Endothelial cell of umbilical vein (primary cell): ENCODE data around the gene AMMECR1. TPM values are rescaled to one million over a fixed set of nuclear protein-coding genes. Genes with fewer than 3 reads are reported as not detected.

Experiments
- BruUV-seq: library from RNA; stranded (reverse); fragments of 400-500 nt; replicated peaks from 2 replicates; lab custom pipeline; 2021; lab: Mats Ljungman, UMichigan
- CTCF ChIA-PET: fragments of 300-600, 350-600 bp; sonication (Branson Sonifier 250); formaldehyde crosslinking; loops from one replicate; lab custom pipeline; 2021; ENCODE audit warnings: antibody characterized with exemption, inconsistent platforms; lab: Charles Lee
- POLR2A ChIA-PET: fragments of 300-600, 350-600 bp; sonication (Branson Sonifier 250); formaldehyde crosslinking; loops from one replicate; lab custom pipeline; 2021; ENCODE audit warnings: antibody characterized with exemption, inconsistent platforms; lab: Charles Lee
- DNase-seq: peaks from one replicate; pipeline ENCODE4 v3.0.0-alpha.2; 2011; ENCODE audit warnings: low read depth, low spot score
- FAIRE-seq: peaks from 2 replicates; lab custom pipeline; 2011; peaks lifted over from hg19 to GRCh38; lab: Jason Lieb, UNC
- H2AFZ ChIP-seq: 2 replicates; pipeline ENCODE4 v1.6.0; 2012; ENCODE audit warnings: low read depth, low read length, control low read depth, inconsistent platforms
- H3K27ac ChIP-seq: 2 replicates; pipeline ENCODE4 v1.5.1; 2011; ENCODE audit warnings: low read depth, mild to moderate bottlenecking, control low read depth, low read length, moderate library complexity; ENCODE audit not compliant: insufficient read depth
- H3K27me3 ChIP-seq, 2 experiments: 2 replicates each; pipeline versions ENCODE4 v1.6.0 to v1.6.1; 2011; ENCODE audit warnings: low read length in 2 of 2, mixed read lengths in 1 of 2; ENCODE audit not compliant: control insufficient read depth in 2 of 2, insufficient read depth in 2 of 2
- H3K36me3 ChIP-seq, 2 experiments: 2 replicates in 1 of 2; 3 replicates in 1 of 2; pipeline ENCODE4 v1.5.1; 2011; ENCODE audit warnings: low read length in 2 of 2, mild to moderate bottlenecking in 1 of 2, moderate library complexity in 1 of 2; ENCODE audit not compliant: control insufficient read depth in 2 of 2, insufficient read depth in 2 of 2; ENCODE audit errors: extremely low read depth in 1 of 2
- H3K4me1 ChIP-seq: 3 replicates; pipeline ENCODE4 v1.5.1; 2011; ENCODE audit warnings: mild to moderate bottlenecking, low read length; ENCODE audit not compliant: control insufficient read depth, insufficient read depth; ENCODE audit errors: extremely low read depth
- H3K4me2 ChIP-seq: 2 replicates; pipeline ENCODE4 v1.6.1; 2011; ENCODE audit warnings: low read length, control low read depth, mixed read lengths; ENCODE audit not compliant: insufficient read depth
- H3K4me3 ChIP-seq, 3 experiments: fragments of 200-600 bp in 1 of 3; sonication (generic), shearing (Covaris generic) in 1 of 3; replicated peaks in 1 of 3; 2 replicates each; pipeline ENCODE4 v1.5.1; 2011 to 2016; ENCODE audit warnings: control low read depth in 3 of 3, low read length in 3 of 3, mild to moderate bottlenecking in 2 of 3, inconsistent platforms in 1 of 3, low read depth in 1 of 3, moderate library complexity in 1 of 3; ENCODE audit not compliant: insufficient read depth in 1 of 3
- H3K79me2 ChIP-seq: 2 replicates; pipeline ENCODE4 v1.6.0; 2012; ENCODE audit warnings: low read length, inconsistent platforms; ENCODE audit not compliant: control insufficient read depth, insufficient read depth
- H3K9ac ChIP-seq: replicated peaks from 2 replicates; pipeline ENCODE3; 2011; ENCODE audit warnings: low read length, control low read depth; ENCODE audit not compliant: insufficient read depth; ENCODE audit errors: extremely low read depth
- H3K9me1 ChIP-seq: replicated peaks from 3 replicates; pipeline ENCODE4 v1.6.0; 2011; ENCODE audit warnings: mild to moderate bottlenecking, low read length; ENCODE audit not compliant: control insufficient read depth, insufficient read depth; ENCODE audit errors: extremely low read depth
- H3K9me3 ChIP-seq: replicated peaks from 2 replicates; pipeline ENCODE4 v1.5.1; 2012; ENCODE audit warnings: low read length, inconsistent platforms; ENCODE audit not compliant: control insufficient read depth, insufficient read depth
- H4K20me1 ChIP-seq: replicated peaks from 2 replicates; pipeline ENCODE3; 2011; ENCODE audit warnings: mild to moderate bottlenecking, low read length; ENCODE audit not compliant: control insufficient read depth, insufficient read depth; ENCODE audit errors: extremely low read depth
- CTCF ChIP-seq, 2 donors: IDR thresholded peaks; 1 replicate in 1 of 2; 2 replicates in 1 of 2; pipeline ENCODE4 v1.5.1; 2011; ENCODE audit warnings: low read length in 2 of 2, mild to moderate bottlenecking in 2 of 2, moderate library complexity in 2 of 2, control low read depth in 1 of 2, inconsistent platforms in 1 of 2, low read depth in 1 of 2; ENCODE audit not compliant: insufficient read depth in 1 of 2; ENCODE audit errors: extremely low read depth in 1 of 2
- EZH2 ChIP-seq: IDR thresholded peaks from 2 replicates; pipeline ENCODE4 v1.6.1; 2012; ENCODE audit warnings: borderline replicate concordance, low read depth, mild to moderate bottlenecking, moderate library complexity, low read length, inconsistent platforms; ENCODE audit not compliant: severe bottlenecking
- FOS ChIP-seq: IDR thresholded peaks from 2 replicates; pipeline ENCODE4 v1.6.1; 2011; ENCODE audit warnings: mild to moderate bottlenecking, low read length, moderate library complexity, borderline replicate concordance; ENCODE audit not compliant: insufficient read depth
- GATA2 ChIP-seq: IDR thresholded peaks from 2 replicates; pipeline ENCODE4 v1.7.0; 2011; ENCODE audit warnings: low read depth, mild to moderate bottlenecking, moderate library complexity, mixed read lengths, low read length; ENCODE audit not compliant: insufficient read length, insufficient read depth
- JUN ChIP-seq: IDR thresholded peaks from 2 replicates; pipeline ENCODE4 v1.6.1; 2011; ENCODE audit warnings: borderline replicate concordance, low read depth; ENCODE audit not compliant: insufficient read length, insufficient read depth
- MYC ChIP-seq: IDR thresholded peaks from one replicate; pipeline ENCODE4 v1.6.1; 2011; ENCODE audit warnings: mild to moderate bottlenecking, low read depth, low read length
- POLR2A ChIP-seq: IDR thresholded peaks from 2 replicates; pipeline ENCODE4 v1.6.1; 2012; ENCODE audit warnings: low read depth, mild to moderate bottlenecking, control low read depth, low read length
- POLR2AphosphoS5 ChIP-seq: IDR thresholded peaks from 2 replicates; pipeline ENCODE4 v1.6.1; 2012; ENCODE audit warnings: low read depth, mild to moderate bottlenecking, control low read depth, low read length, moderate library complexity; ENCODE audit not compliant: insufficient read depth
- dilution Hi-C: fragments of 300-500 bp; cut with MboI; formaldehyde crosslinking; loops from one replicate; pipeline ENCODE4 v1.15.0; 2019; ENCODE audit warnings: low sequenced_read_pairs; ENCODE audit not compliant: extremely low pct_ligation_motif_present
- intact Hi-C: fragments of 100-400 bp; cut with micrococcal nuclease; formaldehyde crosslinking; loops from one replicate; pipeline ENCODE4 v1.10.0; 2022
- polyA plus RNA-seq, 4 experiments: library from polyadenylated mRNA; depleted of rRNA in 3 of 4; stranded (reverse) in 3 of 4; unstranded in 1 of 4; fragments of >200 nt; gene quantifications; 2 replicates each; pipeline versions ENCODE4 v1.2.1 to v1.2.3, GENCODE V29; 2011 to 2012; ENCODE audit warnings: missing spikeins in 1 of 4
- total RNA-seq: library from RNA; stranded (reverse); gene quantifications from 2 replicates; pipeline ENCODE4 v1.2.3, GENCODE V29; 2021
- TF ChIP-seq, protein P1 (sequence below): IDR thresholded peaks from 2 replicates; pipeline ENCODE4 v1.6.1; 2011; ENCODE audit not compliant: insufficient read depth, insufficient read length

Gene AMMECR1
- total and polyA plus RNA-seq, 2 donors (not counting 3 experiments of a cell fraction or from before 2014, with no cell fraction given), result 3.6 to 6.9 TPM

GRCh38 chrX:110181459-110182137 lies 136.3 kb downstream of the AMMECR1 start:
- TF ChIP-seq, protein P1, sequence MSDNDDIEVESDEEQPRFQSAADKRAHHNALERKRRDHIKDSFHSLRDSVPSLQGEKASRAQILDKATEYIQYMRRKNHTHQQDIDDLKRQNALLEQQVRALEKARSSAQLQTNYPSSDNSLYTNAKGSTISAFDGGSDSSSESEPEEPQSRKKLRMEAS, result no peak
- TF ChIP-seq POLR2A, result no peak
- TF ChIP-seq FOS, result no peak
- TF ChIP-seq GATA2, result no peak
- TF ChIP-seq POLR2AphosphoS5, result no peak
- TF ChIP-seq JUN, result no peak
- TF ChIP-seq MYC, result no peak
- TF ChIP-seq CTCF (IDR thresholded peaks at IDR 0.05; ENCODE audit: extremely low read depth in 1 of 2, insufficient read depth in 1 of 2, low read depth in 1 of 2, low read length in 2 of 2), result no peak
- no peak for TF ChIP-seq EZH2
- Histone ChIP-seq H3K4me1 (peaks cover 3% of the 10 kb centered on the region), H3K36me3 (no peaks in the 10 kb centered on the region), H3K79me2 (no peaks in the 10 kb centered on the region), H3K9me3 (no peaks in the 10 kb centered on the region), H4K20me1 (no peaks in the 10 kb centered on the region), H3K27ac (no peak overlapping the region), H3K4me3 (no peak overlapping the region), H3K9me1 (no peaks in the 10 kb centered on the region), H2AFZ (no peak overlapping the region), H3K27me3 (no peaks in the 10 kb centered on the region), H3K9ac (no peak overlapping the region), H3K4me2 (no peak overlapping the region)
- intact Hi-C loops (no loop called here), dilution Hi-C loops (no loop called here)
- no peak for FAIRE-seq
- DNase-seq, result no peak
- ChIA-PET CTCF (interaction anchor here (1.0 kb wide), 1 partner anchor 137 kb away, joined by 3 read pairs; the partner anchor contains the start of gene AMMECR1), POLR2A (no interaction called here)
- no TSS peak for BruUV-seq
